HG03139 (cell line): ENCODE results near the gene MTMR12.
"Not testable (repeated sequence)": the region's sequence is repeated elsewhere in the genome, so short reads cannot be mapped to it uniquely, and the experiment has no call there.

ENCODE experiments used
- ATAC-seq: cut with Tn5 transposase; IDR thresholded peaks from one replicate; pipeline ENCODE4 v1.9.1; 2021; ENCODE audit not compliant: unreplicated experiment

Gene MTMR12

GRCh38 chr5:32325616-32326015, 12.9 kb upstream of the MTMR12 start:
- no peak for ATAC-seq

- peak; percentile 45 for ATAC-seq
Measured at GRCh38 chr5:32325062-32325461, 12.3 kb upstream of the MTMR12 start.

- no peak for ATAC-seq
Measured at GRCh38 chr5:32323741-32324140, 11.0 kb upstream of the MTMR12 start.

GRCh38 chr5:32322882-32323281, 10.1 kb upstream of the MTMR12 start:
- no peak for ATAC-seq

GRCh38 chr5:32321787-32322186, 9.0 kb upstream of the MTMR12 start:
- ATAC-seq = not testable (repeated sequence)

- no peak for ATAC-seq
Measured at GRCh38 chr5:32320576-32320975, 7.8 kb upstream of the MTMR12 start.

- ATAC-seq = no peak
Measured at GRCh38 chr5:32319926-32320543, 7.3 kb upstream of the MTMR12 start.

GRCh38 chr5:32319392-32319791, 6.7 kb upstream of the MTMR12 start:
- no peak for ATAC-seq

- ATAC-seq = no peak
Measured at GRCh38 chr5:32317041-32317440, 4.3 kb upstream of the MTMR12 start.

- ATAC-seq = no peak
Measured at GRCh38 chr5:32315221-32316014, 2.7 kb upstream of the MTMR12 start.

- no peak for ATAC-seq
Measured at GRCh38 chr5:32314658-32315057, 1.9 kb upstream of the MTMR12 start.

- ATAC-seq = not testable (repeated sequence)
Measured at GRCh38 chr5:32314152-32314488, 1.4 kb upstream of the MTMR12 start.

- peak; percentile 25 for ATAC-seq
Measured at GRCh38 chr5:32312197-32312594, 543 bp downstream of the MTMR12 start.

- ATAC-seq = no peak
Measured at GRCh38 chr5:32311404-32312196, 1.1 kb downstream of the MTMR12 start.

- no peak for ATAC-seq
Measured at GRCh38 chr5:32309761-32310160, 3.0 kb downstream of the MTMR12 start.

GRCh38 chr5:32308946-32309345, 3.8 kb downstream of the MTMR12 start:
- no peak for ATAC-seq

- ATAC-seq = no peak
Measured at GRCh38 chr5:32307769-32308194, 5.0 kb downstream of the MTMR12 start.

- no peak for ATAC-seq
Measured at GRCh38 chr5:32304622-32305021, 8.1 kb downstream of the MTMR12 start.

GRCh38 chr5:32303755-32304120, 9.0 kb downstream of the MTMR12 start:
- ATAC-seq = no peak

GRCh38 chr5:32302835-32303754, 9.6 kb downstream of the MTMR12 start:
- no peak for ATAC-seq

- ATAC-seq = no peak
Measured at GRCh38 chr5:32301891-32302290, 10.8 kb downstream of the MTMR12 start.
